Fibroblast of skin of back (primary cell): ENCODE results near the gene GRM1.
"Not testable (repeated sequence)": the region's sequence is repeated elsewhere in the genome, so short reads cannot be mapped to it uniquely, and the experiment has no call there.

Source experiments
- DNase-seq: peaks from one replicate; pipeline ENCODE4 v3.0.0-alpha.2; 2013

The GRM1 gene

DNA sequence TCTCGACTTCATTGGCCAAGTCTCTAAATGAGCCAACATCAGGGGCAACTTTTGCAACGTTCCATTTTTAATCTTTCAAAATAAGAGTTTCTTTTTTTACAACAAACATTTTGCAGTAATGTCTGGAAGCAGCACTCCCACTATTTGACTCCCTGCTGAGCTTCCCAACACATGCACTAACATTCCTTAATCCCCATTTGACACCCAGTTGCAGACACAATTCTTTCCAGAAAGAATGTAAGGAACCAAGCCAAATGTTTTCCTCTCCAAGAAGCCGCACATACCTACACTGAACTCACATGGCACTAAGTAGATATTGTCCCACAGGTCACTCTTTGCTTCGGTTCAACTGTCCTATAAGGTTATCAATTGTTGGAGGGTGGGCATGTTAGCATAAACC, 165.6 kb downstream of the GRM1 start:
- peak; percentile 21 for DNase-seq

DNA sequence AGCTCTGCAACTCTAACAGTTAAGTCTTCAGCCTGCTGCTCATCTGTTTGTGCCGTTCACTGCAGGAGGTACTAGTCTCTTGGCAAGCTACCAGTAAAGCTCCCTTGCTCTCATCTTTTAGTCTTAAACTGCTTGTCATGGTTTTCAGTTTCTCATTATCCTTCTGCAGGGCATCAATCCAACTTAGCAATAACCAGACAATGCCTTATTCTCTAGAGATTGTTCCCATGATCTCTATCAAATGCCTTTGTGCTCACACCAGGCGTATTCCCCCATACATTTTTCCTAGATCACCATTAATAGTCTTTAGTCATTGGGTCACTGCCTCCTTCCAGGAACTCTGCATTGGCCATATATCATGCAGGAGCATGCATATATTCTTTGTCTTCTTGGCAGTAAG, 171.3 kb downstream of the GRM1 start:
- peak; percentile 53 for DNase-seq

DNA sequence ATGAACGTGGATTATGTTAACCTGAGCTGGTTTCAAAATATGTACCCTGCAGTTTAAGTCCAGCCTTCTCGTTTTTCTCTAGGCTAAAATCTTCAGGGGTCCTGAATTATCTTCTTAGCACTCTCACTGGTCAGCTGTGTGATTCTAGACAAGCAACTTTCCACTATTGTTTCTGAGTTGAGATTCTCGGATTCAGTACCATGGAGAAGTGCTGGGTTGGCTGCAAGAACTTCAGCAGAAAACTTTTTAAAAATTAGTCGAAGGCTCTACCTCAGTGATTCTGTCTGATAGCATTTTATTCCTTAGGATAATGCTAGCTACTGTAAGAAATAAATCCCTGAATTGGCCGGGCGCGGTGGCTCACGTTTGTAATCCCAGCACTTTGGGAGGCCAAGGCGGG, 173.7 kb downstream of the GRM1 start:
- no peak for DNase-seq

DNA sequence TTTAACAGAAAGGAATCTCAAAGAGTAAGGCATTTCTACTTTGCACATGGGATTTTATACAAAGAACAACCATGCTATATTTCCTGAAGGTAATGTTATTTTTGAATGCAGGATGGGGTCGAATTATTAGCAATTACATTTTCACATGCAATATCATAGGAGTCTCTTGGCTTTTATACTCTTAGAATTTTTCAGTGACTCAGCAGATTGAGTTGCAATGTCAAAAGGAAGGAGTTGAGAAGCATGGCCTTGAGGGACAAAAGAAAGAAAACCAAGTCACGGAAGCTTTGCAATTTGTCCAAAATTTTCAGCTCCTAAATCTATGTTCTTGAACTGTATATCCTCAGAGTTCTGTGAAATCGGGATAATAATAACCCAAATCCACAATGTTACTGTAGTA, 181.1 kb downstream of the GRM1 start:
- DNase-seq: no peak

DNA sequence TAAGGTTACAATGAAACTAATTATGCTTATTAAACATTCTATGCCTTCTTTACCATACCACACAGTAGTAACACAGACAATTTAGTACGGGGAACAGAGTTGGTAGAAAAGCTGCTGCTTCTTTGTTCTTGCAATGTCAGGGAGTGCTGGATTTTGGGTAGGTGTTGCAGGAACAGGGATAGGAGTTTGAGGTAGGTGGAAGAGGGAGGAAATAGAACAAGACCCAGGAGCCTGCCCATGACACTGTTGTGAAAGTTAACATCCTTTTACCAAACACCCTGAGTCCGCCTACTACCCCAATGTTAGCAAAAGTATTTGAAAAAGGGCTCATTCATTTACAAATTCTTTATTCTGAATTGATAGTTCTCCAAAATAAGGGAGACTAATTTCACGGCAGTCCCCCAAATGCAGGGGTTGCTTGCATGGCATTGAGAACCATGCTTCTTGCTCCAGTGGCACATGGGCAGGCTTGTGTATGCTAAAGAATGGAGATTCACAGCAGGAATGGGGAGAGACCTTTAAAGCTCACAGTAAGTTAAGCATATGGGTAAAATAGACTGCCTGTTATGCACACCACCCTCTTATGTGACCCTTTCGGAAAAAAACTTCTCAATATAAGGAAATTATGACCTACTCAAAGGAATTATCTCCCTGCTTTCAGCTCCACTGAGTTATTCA, 181.7 kb downstream of the GRM1 start:
- no peak for DNase-seq

DNA sequence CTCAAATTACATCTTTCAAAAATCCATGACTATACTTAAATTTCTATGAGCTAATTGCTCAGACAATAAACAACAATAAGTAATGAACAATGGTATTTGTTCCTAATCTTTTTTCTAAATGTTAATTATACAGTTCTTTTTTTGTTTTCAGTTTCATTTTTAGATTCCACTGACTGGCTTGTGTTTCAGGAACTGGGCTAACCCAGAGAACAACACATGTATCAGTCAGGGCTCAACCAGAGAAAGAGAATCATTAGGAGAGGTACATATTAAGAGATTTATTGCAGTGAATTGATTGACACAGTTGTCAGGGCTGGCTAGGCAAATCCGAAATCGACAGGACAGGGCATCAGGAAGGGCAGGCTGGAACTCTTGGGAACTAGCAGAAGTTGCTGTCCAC, 182.8 kb downstream of the GRM1 start:
- DNase-seq: no peak

DNA sequence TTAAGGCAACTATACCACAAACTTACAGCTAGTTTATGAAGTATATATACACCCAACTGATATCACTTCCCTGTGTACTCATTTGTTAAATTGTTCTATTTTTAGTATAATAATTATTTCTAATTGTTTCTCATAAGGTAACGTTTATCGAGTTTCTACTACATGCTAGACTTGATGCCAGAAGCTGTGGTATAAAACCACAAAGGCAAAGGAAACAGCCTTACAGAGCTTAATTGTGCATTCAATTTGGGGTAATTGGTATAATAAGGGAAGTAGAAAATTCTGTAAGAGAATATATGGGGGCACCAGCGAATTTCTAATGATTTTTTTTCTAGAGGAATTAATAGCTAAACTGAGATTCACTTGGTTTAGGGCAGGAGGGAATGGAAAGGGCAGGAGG, 183.9 kb downstream of the GRM1 start:
- DNase-seq: no peak

DNA sequence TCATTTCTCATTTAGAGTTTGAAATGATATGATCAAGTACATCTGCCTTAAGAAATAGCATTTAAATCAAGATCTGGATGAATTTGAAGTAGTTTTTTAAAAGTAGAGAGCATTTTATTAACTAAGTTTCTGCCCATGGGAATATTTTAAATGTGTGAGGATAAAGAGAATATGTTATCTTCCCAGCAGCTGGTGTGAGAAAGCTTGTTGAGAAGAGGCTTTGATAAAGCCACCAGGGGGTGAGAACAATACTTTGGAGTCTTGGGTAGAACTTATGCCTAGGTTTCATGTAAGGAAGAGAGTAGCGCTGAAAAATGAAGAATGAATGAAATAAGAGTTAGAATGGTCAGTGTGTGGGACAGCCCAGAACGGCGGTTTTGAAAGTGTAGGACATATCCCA, 190.2 kb downstream of the GRM1 start:
- DNase-seq: no peak

DNA sequence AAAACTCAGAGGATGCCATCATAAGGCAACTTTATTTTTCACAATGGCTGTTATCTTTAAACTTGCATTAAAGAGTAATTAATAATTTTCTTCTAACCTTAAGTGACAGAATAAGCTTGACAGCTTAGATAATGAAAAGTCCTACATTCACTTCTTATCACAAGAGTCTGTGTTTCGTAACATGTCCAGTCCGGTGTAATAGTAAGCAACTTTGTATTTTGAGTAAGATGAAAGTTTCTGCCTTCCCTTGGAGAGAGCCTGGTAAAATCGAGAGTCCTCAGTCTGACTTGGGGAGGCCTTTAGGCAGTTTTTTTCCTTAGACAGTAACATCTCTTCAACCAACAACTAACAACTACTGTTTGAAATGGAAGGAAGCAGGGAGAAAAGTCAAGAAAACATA, 195.6 kb downstream of the GRM1 start:
- DNase-seq: no peak

DNA sequence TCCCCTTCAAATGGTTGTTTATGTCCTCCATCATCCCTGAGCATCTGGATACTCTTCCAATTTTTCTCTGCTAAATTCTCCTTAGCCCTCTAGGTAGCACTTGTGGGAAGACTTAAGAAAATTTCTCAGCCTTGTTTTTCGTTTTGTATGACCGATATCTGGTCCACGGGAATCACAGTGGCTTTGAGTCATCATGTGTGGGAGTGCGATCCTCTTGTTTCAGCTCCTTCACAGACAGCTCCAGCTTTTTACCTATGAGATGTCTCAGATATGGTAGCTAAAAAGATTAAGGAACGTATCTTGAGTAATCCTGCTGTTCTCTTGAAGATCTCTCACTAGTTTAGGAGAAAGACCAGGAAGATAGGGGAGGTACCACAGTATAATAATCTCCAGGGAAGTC, 196.1 kb downstream of the GRM1 start:
- DNase-seq: no peak

DNA sequence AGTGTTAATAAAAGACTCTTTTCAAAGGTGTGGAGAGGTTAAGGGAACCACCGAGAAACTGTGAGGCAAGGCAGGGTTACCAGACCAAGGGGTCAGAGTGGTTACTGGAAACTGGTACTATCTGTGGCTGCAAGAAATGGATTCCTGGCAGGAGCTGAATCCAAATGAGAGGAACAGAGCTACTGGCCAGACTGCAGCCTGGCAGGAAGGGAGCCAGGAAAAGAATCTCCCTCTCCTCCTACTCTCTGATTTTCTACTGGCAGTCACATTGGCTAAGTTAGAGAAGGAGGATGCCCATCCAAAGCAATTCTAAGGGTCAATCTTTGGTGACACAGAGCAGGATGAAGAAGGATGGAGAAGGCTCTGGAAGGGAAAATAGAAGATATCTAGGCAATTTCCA, 211.5 kb downstream of the GRM1 start:
- no peak for DNase-seq

DNA sequence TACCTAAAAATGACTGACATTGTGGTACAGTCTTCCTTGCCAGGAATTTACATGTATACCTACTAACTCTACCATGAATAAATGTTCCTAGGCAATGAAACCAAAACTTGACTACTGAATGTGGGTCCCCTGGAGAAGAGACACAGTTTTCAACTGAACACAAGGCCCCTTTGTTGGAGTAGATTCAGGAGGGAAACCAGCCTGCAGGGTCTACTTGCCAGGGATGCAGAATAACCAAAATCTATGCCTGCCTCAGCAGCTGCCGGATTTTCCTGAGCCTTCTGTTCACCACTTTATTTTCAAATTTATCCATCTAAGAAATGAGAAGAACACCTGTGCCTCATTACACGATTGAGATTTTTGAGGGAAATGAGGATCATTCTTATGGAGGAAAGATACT, 211.9 kb downstream of the GRM1 start:
- DNase-seq: no peak

DNA sequence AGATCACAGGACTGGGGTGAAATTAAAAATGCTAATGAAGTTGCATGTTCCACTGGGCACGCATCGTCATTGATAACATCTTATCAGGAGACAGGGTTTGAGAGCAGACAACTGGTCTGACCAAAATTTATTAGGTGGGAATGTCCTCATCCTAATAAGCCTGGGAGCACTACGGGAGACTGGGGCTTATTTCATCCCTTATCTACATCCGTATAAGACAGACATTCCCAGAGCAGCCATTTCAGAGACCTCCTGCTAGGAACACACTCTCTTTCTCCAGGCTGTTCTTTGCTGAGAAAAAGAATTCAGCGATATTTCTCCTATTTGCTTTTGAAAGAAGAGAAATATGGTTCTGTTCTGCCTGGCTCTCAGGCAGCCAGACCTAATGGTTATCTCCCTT, 214.8 kb downstream of the GRM1 start:
- DNase-seq: not testable (repeated sequence)

DNA sequence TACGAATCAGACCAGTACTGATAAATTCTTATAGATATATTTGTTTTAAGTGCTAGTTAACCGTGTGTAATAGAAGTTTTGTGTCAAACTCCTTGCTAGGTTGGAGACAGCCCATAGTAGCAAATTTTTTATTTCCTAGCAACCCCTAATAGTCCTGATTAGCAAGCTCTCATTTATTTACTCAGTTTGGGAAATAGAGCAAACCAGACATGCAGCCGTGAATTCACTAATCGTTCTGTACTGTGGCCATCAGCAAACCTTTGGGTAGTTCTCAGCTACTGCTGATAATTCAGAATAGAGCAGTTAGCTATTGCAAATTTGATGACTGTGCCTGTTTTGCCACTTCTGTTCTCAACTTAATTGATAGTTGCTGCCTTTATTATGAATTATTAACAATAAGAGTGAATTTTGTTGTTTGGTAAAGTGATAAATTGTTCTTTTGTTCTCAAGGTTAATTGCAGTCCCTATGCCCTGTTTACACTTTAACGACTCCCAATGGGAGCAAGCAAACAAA, 215.8 kb downstream of the GRM1 start:
- no peak for DNase-seq

DNA sequence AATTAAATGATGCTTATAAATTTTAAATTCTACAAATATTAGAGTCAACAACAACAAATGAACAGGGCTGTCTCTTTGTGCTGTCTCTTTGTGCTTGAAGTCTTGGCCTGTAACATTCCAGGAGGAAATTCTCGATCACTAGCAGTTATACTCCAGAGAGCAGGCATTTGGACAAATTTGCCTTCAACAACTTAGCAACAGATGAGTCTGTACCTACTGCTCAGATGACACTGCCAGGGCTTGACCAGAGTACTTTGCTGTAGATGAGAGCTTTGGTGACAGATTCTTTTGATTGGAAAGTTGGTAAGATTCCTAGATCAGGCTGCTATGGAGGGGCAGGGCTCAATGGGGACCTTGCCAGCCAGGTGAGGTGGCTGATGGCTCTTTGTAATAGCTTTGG, 217.2 kb downstream of the GRM1 start:
- DNase-seq: no peak

DNA sequence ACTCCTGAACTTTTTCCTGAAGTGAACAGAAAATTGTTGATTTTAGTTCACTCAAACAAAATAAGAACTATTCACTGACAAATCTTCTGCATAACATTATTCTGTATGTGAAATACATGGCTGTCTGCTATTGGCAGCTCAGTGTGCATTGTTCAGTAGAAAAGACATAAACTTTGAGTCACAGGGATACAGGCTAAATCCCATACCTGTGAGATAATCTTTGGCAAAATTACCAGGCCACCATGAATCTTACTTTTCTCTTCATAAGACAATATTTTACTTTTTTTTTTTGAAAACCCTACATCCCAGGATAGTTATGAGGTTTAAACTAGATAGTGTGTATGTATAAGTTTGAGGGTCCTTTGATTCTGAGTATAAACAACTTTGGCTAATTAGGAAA, 224.8 kb downstream of the GRM1 start:
- DNase-seq: no peak

DNA sequence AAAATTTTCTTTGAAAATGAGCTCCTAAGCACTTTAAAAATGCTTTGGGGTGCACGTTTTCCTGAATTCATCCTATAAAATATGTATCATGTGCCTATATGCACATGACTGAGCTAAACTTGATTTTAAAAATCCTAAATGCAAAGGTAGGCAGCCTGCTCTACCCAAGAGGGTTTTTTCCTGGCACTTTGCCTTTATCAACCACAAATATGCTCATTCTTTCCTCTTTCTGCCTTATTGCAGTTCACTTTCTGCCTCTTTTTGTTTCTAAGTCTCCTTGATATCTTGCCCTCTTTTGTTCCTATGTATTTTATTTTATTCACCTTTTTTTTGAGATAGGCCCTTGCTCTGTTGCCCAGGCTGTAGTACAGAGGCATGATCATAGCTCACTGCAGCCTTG, 229.3 kb downstream of the GRM1 start:
- peak; percentile 10 for DNase-seq

DNA sequence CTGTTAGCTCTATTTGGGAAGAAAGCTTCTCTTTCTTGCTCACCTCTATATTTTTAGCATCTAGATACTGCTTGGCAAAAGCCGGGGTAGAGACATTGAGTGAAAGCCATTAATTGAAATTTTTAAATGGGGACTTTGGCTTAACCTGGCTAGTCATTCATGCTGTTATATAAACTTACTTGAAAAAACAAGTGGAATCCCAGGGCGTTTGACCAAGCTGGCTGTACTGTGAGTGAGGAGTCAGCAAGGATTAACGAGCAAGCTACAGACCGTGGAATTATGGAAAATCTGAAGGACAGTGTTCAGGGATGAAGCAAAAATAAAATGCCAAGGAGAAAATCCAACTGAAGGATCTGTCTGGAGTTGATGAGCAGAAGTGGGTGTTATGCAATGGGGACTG, 232.0 kb downstream of the GRM1 start:
- DNase-seq: no peak

DNA sequence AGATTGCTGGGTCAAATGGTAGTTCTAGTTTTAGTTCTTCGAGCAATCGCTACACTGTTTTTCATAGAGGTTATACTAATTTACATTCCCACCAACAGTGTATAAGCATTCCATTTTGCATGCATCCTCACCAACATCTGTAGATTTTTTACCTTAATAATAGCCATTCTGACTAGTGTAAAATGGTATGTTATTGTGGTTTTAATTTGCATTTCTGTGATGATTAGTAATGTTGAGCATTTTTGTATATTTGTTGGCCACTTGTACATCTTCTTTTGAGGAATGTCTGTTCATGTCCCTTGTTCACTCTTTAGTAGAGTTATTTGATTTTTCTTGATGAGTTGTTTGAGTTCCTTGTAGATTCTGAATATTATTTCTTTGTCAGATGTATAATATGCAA, 236.2 kb downstream of the GRM1 start:
- DNase-seq: peak; percentile 64

DNA sequence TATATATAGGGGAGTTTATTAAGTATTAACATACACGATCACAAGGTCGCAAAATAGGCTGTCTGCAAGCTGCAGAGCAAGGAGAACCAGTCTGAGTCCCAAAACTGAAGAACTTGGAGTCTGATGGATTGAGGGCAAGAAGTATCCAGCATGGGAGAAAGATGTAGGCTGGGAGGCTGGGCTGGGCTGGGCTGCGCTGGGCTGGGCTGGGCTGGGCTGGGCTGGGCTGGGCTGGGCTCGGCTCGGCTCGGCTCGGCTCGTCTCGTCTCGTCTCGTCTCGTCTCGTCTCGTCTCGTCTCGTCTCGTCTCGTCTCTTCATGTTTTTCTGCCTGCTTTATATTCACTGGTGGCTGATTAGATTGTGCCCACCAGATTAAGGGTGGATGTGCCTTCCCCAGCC, 238.6 kb downstream of the GRM1 start:
- no peak for DNase-seq

DNA sequence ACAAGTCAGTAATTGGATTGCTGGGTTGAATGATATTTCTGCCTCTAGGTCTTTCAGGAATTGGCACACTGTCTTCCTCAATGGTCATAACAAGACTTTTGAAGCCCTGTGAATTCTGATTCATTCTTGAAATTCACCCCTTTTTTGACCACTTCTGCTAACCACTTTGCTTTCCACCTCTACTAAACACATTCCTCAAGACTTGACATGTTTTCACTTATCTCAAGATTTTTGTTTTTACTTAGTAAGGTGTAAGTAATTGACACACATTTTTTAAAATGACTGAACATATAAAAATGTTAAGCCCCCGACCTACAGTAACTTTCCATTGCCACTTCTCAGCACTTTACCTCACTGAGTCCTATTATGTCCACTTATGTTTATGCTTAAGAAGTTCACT, 239.1 kb downstream of the GRM1 start:
- no peak for DNase-seq

DNA sequence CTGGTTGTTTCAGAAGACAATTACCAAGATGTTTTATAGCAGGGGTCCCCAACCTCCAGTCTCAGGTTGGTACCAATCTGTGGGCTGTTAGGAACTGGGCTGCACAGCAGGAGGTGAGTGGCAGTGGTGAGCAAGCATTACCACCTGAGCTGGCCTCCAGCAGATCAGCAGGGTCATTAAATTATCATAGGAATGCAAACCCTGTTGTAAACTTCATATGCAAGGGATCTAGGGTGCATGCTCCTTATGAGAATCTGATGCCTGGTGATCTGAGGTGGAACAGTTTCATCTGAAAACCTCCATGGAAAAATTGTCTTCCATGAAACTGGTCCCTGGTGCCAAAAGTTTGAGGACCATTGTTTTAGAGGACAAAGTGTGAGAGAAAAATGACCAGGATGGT, 240.6 kb downstream of the GRM1 start:
- no peak for DNase-seq

DNA sequence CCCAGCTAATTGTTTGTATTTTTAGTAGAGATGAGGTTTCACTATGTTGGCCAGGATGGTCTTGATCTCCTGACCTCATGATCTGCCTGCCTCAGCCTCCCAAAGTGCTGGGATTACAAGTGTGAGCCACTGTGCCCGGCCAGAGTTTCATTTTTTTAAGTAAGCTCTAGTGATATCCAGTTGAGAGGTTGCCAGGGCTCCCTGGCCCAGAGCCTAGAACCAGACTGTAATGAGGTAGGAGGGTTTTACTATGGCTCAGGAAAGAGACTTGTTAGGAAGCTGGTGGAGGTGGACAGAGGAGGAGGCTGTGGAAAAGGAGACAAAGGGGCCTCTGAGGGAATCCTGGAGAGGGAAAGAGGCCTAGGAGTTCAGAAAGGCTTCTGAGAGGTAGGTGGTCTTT, 242.3 kb downstream of the GRM1 start:
- not testable (repeated sequence) for DNase-seq

DNA sequence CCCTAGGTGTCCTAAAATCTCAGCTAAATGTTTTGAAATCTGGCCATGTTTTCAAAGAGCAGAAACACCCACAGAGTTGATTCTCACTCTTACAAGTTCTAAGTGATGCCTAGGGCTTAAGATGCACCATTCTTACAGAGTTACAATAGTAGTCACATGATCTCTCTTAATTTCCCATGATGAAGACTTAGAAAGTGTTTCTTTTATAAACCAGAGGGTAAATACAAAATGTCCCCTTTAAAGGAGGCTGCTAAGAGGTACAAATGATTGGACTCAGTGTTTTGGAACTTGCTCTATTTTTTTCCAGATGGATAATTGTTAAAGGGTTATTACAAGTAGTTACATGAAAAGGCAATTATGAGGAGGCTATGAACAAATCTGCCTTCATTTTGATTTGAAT, 244.6 kb downstream of the GRM1 start:
- no peak for DNase-seq

DNA sequence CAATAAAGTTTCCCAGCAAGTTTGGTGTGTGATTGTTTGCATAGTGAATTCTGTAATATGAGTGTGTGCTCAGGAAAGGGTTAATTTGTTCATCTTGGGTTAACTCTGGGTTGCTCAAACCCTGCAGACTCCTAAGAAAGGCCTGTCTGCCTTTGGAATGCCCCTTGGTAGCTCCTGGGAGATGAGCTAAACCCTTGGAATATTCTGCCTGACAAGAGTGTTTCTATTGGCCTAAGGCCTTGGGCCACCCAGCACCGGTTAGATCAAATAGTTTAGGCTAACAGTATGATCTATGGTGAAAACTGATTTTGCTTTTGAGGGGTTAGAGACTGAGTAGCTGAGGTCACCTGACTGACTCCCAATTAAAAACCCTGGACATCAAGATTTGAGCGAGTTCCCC, 248.3 kb downstream of the GRM1 start:
- DNase-seq: no peak
